A549 (cell line): ENCODE measurements around the gene CAMTA1.

ENCODE experiments used
- CEBPB ChIP-seq, 2 experiments: fragments of >200 bp in 1 of 2; sonication (Bioruptor Twin) in 1 of 2; formaldehyde crosslinking in 1 of 2; IDR thresholded peaks; 2 replicates each; pipeline ENCODE4 v1.6.1; 2012 to 2016
- EP300 ChIP-seq, 2 experiments: fragments of >200 bp; sonication (Bioruptor Twin); formaldehyde crosslinking; IDR thresholded peaks; 2 replicates in 1 of 2; 3 replicates in 1 of 2; pipeline ENCODE4 v1.6.1; 2016 to 2017
- JUNB ChIP-seq: fragments of >200 bp; sonication (Bioruptor Twin); formaldehyde crosslinking; IDR thresholded peaks from 2 replicates; pipeline ENCODE4 v1.6.1; 2016
- MYC ChIP-seq: IDR thresholded peaks from 2 replicates; pipeline ENCODE4 v1.6.1; 2012; ENCODE audit warnings: mild to moderate bottlenecking, inconsistent platforms, low read length, improper control_type of control experiment, borderline replicate concordance
- NPAS2 ChIP-seq: fragments of 250-450 bp; sonication (Bioruptor Pico); IDR thresholded peaks from 2 replicates; pipeline ENCODE4 v1.8.0; 2022; ENCODE audit warnings: mild to moderate bottlenecking, moderate library complexity, borderline replicate concordance
- NR3C1 ChIP-seq: fragments of >200 bp; sonication (Bioruptor Twin); formaldehyde crosslinking; IDR thresholded peaks from 3 replicates; pipeline ENCODE4 v1.6.1; 2017
- POLR2A ChIP-seq: IDR thresholded peaks from 2 replicates; pipeline ENCODE4 v1.6.1; 2012; ENCODE audit warnings: mild to moderate bottlenecking, low read length
- RAD21 ChIP-seq, 2 experiments: fragments of >200 bp in 1 of 2; sonication (Bioruptor Twin) in 1 of 2; formaldehyde crosslinking in 1 of 2; IDR thresholded peaks in 1 of 2; conservative IDR thresholded peaks in 1 of 2; 2 replicates in 1 of 2; 3 replicates in 1 of 2; pipeline ENCODE4 v1.6.1; 2012 to 2018; ENCODE audit warnings: inconsistent platforms in 1 of 2
- RCOR1 ChIP-seq: fragments of 150-350 bp; IDR thresholded peaks from 2 replicates; pipeline ENCODE4 v1.6.1; 2014; ENCODE audit warnings: antibody characterized with exemption, low read length, low read depth
- RFX5 ChIP-seq: fragments of 450-650 bp; IDR thresholded peaks from 2 replicates; pipeline ENCODE4 v1.7.1; 2014; ENCODE audit warnings: antibody characterized with exemption, mild to moderate bottlenecking, moderate library complexity
- TF ChIP-seq, protein P1 (sequence below): fragments of >200 bp; sonication (Bioruptor Twin); formaldehyde crosslinking; IDR thresholded peaks from 3 replicates; pipeline ENCODE4 v1.5.1; 2016
- TF ChIP-seq, protein P2 (sequence below): fragments of >200 bp; sonication (Bioruptor Twin); formaldehyde crosslinking; IDR thresholded peaks from 3 replicates; pipeline ENCODE4 v1.6.1; 2016
- TF ChIP-seq, protein P3 (sequence below): fragments of >200 bp; sonication (Bioruptor Twin); formaldehyde crosslinking; IDR thresholded peaks from 2 replicates; pipeline ENCODE4 v1.6.1; 2016
- TF ChIP-seq, protein P4 (sequence below): fragments of 200-600 bp; sonication (generic); IDR thresholded peaks from 2 replicates; pipeline ENCODE4 v1.6.1; 2016; ENCODE audit warnings: antibody characterized with exemption, mild to moderate bottlenecking, moderate library complexity

DNA sequence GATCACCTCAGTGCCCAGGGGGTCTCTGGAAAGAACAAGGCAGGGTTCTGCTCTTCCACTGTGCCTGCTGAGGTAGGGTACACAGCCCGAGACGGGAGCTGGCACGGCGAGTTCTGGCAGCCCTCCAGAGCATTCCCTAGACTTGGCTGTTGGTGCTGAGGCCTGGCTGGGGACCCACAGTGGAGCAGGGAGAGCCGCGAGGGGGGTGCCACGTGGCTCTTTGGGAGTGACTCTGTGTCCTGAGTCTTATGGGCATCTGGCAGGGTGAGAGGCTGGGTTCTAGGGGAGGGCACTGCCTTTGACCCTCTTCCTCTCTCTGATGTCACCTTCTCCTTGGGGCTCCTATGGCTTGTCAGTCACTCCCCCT lies 336.4 kb downstream of the CAMTA1 start:
- TF ChIP-seq, protein P1, sequence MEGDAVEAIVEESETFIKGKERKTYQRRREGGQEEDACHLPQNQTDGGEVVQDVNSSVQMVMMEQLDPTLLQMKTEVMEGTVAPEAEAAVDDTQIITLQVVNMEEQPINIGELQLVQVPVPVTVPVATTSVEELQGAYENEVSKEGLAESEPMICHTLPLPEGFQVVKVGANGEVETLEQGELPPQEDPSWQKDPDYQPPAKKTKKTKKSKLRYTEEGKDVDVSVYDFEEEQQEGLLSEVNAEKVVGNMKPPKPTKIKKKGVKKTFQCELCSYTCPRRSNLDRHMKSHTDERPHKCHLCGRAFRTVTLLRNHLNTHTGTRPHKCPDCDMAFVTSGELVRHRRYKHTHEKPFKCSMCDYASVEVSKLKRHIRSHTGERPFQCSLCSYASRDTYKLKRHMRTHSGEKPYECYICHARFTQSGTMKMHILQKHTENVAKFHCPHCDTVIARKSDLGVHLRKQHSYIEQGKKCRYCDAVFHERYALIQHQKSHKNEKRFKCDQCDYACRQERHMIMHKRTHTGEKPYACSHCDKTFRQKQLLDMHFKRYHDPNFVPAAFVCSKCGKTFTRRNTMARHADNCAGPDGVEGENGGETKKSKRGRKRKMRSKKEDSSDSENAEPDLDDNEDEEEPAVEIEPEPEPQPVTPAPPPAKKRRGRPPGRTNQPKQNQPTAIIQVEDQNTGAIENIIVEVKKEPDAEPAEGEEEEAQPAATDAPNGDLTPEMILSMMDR = no peak
- TF ChIP-seq, protein P2, sequence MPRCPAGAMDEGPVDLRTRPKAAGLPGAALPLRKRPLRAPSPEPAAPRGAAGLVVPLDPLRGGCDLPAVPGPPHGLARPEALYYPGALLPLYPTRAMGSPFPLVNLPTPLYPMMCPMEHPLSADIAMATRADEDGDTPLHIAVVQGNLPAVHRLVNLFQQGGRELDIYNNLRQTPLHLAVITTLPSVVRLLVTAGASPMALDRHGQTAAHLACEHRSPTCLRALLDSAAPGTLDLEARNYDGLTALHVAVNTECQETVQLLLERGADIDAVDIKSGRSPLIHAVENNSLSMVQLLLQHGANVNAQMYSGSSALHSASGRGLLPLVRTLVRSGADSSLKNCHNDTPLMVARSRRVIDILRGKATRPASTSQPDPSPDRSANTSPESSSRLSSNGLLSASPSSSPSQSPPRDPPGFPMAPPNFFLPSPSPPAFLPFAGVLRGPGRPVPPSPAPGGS = no peak
- TF ChIP-seq EP300 (IDR thresholded peaks at IDR 0.05) = no peak
- TF ChIP-seq, protein P3, sequence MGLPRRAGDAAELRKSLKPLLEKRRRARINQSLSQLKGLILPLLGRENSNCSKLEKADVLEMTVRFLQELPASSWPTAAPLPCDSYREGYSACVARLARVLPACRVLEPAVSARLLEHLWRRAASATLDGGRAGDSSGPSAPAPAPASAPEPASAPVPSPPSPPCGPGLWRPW = no peak
- no peak for TF ChIP-seq JUNB
- no peak for TF ChIP-seq POLR2A
- no peak for TF ChIP-seq CEBPB (IDR thresholded peaks at IDR 0.05)
- no peak for TF ChIP-seq NR3C1
- no peak for TF ChIP-seq RFX5
- no peak for TF ChIP-seq NPAS2 (CRISPR knock-in tag)
- no peak for TF ChIP-seq MYC
- TF ChIP-seq RAD21 (conservative IDR thresholded peaks at IDR 0.05 in 1 of 2, IDR thresholded peaks at IDR 0.05 in 1 of 2) = no peak
- no peak for TF ChIP-seq RCOR1
- TF ChIP-seq, protein P4, sequence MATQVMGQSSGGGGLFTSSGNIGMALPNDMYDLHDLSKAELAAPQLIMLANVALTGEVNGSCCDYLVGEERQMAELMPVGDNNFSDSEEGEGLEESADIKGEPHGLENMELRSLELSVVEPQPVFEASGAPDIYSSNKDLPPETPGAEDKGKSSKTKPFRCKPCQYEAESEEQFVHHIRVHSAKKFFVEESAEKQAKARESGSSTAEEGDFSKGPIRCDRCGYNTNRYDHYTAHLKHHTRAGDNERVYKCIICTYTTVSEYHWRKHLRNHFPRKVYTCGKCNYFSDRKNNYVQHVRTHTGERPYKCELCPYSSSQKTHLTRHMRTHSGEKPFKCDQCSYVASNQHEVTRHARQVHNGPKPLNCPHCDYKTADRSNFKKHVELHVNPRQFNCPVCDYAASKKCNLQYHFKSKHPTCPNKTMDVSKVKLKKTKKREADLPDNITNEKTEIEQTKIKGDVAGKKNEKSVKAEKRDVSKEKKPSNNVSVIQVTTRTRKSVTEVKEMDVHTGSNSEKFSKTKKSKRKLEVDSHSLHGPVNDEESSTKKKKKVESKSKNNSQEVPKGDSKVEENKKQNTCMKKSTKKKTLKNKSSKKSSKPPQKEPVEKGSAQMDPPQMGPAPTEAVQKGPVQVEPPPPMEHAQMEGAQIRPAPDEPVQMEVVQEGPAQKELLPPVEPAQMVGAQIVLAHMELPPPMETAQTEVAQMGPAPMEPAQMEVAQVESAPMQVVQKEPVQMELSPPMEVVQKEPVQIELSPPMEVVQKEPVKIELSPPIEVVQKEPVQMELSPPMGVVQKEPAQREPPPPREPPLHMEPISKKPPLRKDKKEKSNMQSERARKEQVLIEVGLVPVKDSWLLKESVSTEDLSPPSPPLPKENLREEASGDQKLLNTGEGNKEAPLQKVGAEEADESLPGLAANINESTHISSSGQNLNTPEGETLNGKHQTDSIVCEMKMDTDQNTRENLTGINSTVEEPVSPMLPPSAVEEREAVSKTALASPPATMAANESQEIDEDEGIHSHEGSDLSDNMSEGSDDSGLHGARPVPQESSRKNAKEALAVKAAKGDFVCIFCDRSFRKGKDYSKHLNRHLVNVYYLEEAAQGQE = no peak
